ENCODE results near the gene KIF18B.

DNA sequence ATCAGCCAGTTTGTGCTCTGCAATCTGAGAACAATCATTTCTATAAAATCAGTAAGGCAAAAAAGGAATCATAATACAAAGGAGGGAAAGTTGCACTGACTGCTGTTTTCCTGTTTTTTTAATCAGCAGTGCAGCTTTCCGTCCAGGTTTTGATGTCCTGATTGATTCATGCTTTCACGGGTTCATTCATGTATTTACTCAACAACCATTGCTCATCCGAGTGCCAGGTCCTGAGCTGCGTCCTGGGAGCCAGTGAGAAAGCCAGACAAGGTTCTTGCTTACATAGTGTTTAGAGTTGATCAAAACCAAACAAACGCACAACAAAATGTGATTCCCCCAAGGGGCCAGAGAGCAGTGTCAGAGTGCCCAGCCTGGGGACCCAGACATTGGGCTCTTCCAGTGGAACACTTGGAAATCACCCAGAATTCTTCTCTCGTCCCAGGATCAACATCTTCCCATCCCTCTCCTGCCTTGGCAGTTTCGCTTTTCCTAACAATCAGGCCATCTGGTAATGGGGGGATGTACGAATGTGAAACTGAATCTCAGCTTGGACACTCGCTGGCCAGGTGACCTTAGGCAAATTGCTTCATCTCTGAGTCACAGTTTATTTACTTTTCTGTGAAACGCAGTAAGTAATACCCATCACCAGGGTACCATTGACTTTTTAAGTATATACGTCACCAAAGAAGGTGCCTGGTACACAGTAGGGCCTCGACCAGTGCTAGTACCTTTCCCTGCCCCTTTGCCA, 33.8 kb upstream of the KIF18B start:
- TF ChIP-seq EZH2 (IDR thresholded peaks at IDR 0.05; ENCODE audit: borderline replicate concordance, low read depth, low read length, poor library complexity, severe bottlenecking): no peak
- TF ChIP-seq CTCF (conservative IDR thresholded peaks at IDR 0.05; ENCODE audit: low read depth, low read length): no peak

Measured in A673 (cell line).